A549 (cell line): ENCODE measurements around the gene PLAC1. TPM values are rescaled to one million over a fixed set of nuclear protein-coding genes. Genes with fewer than 3 reads are reported as not detected.

Experiments used
- ATAC-seq, 2 experiments: fragments of 200-7000 bp in 1 of 2; fragments of >200 bp in 1 of 2; cut with Nextera tagmentation in 1 of 2; cut with Tn5 transposase in 1 of 2; 3 replicates each; pipeline versions ENCODE4 v1.8.0 to v1.9.1; 2018 to 2020; ENCODE audit warnings: mild to moderate bottlenecking in 1 of 2, moderate library complexity in 1 of 2
- CTCF ChIA-PET: fragments of 300-600 bp; sonication (Branson Sonifier 250); formaldehyde crosslinking; extraction: SDS; loops from one replicate; lab custom pipeline; 2021; ENCODE audit warnings: antibody characterized with exemption, inconsistent platforms; lab: Yijun Ruan, JAX
- POLR2A ChIA-PET: fragments of 350-600 bp; formaldehyde crosslinking; extraction: SDS; loops from one replicate; lab custom pipeline; 2021; ENCODE audit warnings: antibody characterized with exemption, inconsistent platforms; lab: Yijun Ruan, JAX
- DNase-seq, 2 experiments: peaks; one replicate each; pipeline versions ENCODE4 v3.0.0 to v3.0.0-alpha.2; 2011 to 2016; ENCODE audit warnings: low read depth in 1 of 2, low spot score in 1 of 2
- FAIRE-seq: peaks from 2 replicates; lab custom pipeline; 2011; peaks lifted over from hg19 to GRCh38; lab: Jason Lieb, UNC
- H3K27ac ChIP-seq, 2 experiments: fragments of >200 bp; sonication (Bioruptor Twin); formaldehyde crosslinking; 3 replicates each; pipeline ENCODE4 v1.5.1; 2016 to 2017
- H3K4me1 ChIP-seq: fragments of >200 bp; sonication (Bioruptor Twin); formaldehyde crosslinking; 3 replicates; pipeline ENCODE4 v1.6.1; 2016
- H3K4me2 ChIP-seq: fragments of >200 bp; sonication (Bioruptor Twin); formaldehyde crosslinking; 3 replicates; pipeline ENCODE4 v1.6.1; 2016
- H3K4me3 ChIP-seq: fragments of >200 bp; sonication (Bioruptor Twin); formaldehyde crosslinking; 3 replicates; pipeline ENCODE4 v1.5.1; 2016
- H3K9me3 ChIP-seq: fragments of >200 bp; sonication (Bioruptor Twin); formaldehyde crosslinking; 3 replicates; pipeline ENCODE4 v1.6.1; 2016
- CBX8 ChIP-seq: fragments of 200-600 bp; sonication (generic); IDR thresholded peaks from 2 replicates; pipeline ENCODE4 v1.6.1; 2016
- EHMT2 ChIP-seq: fragments of 200-600 bp; sonication (generic); IDR thresholded peaks from 2 replicates; pipeline ENCODE4 v1.6.1; 2016; ENCODE audit warnings: antibody characterized with exemption, low read depth, mild to moderate bottlenecking, moderate library complexity
- ESRRA ChIP-seq: fragments of 150-350 bp; IDR thresholded peaks from 2 replicates; pipeline ENCODE4 v1.6.1; 2014; ENCODE audit warnings: mild to moderate bottlenecking, low read length, borderline replicate concordance
- FOSB ChIP-seq: fragments of 250-450 bp; sonication (Bioruptor Pico); IDR thresholded peaks from 2 replicates; pipeline ENCODE4 v1.5.0; 2020; ENCODE audit warnings: mild to moderate bottlenecking, moderate library complexity
- GATA3 ChIP-seq: IDR thresholded peaks from 2 replicates; pipeline ENCODE4 v1.6.1; 2012; ENCODE audit warnings: borderline replicate concordance
- HOXB5 ChIP-seq: fragments of 250-450 bp; sonication (Bioruptor Pico); IDR thresholded peaks from 2 replicates; pipeline ENCODE4 v1.5.0; 2020; ENCODE audit warnings: mild to moderate bottlenecking, moderate library complexity
- JUN ChIP-seq, 2 experiments: fragments of >200 bp; sonication (Bioruptor Twin); formaldehyde crosslinking; IDR thresholded peaks; 2 replicates in 1 of 2; 3 replicates in 1 of 2; pipeline ENCODE4 v1.6.1; 2016 to 2017
- JUNB ChIP-seq: fragments of >200 bp; sonication (Bioruptor Twin); formaldehyde crosslinking; IDR thresholded peaks from 2 replicates; pipeline ENCODE4 v1.6.1; 2016
- MAFK ChIP-seq: fragments of 450-650 bp; IDR thresholded peaks from 2 replicates; pipeline ENCODE4 v1.6.1; 2014; ENCODE audit not compliant: partially characterized antibody
- MYC ChIP-seq: IDR thresholded peaks from 2 replicates; pipeline ENCODE4 v1.6.1; 2012; ENCODE audit warnings: mild to moderate bottlenecking, inconsistent platforms, low read length, improper control_type of control experiment, borderline replicate concordance
- NPAS2 ChIP-seq: fragments of 250-450 bp; sonication (Bioruptor Pico); IDR thresholded peaks from 2 replicates; pipeline ENCODE4 v1.8.0; 2022; ENCODE audit warnings: mild to moderate bottlenecking, moderate library complexity, borderline replicate concordance
- NR3C1 ChIP-seq: fragments of >200 bp; sonication (Bioruptor Twin); formaldehyde crosslinking; IDR thresholded peaks from 3 replicates; pipeline ENCODE4 v1.6.1; 2017
- POLR2AphosphoS2 ChIP-seq: conservative IDR thresholded peaks from 2 replicates; pipeline ENCODE4 v1.6.1; 2012; ENCODE audit warnings: low read length, improper control_type of control experiment, inconsistent platforms
- RARB ChIP-seq: fragments of 250-450 bp; sonication (Bioruptor Pico); IDR thresholded peaks from 2 replicates; pipeline ENCODE4 v1.8.0; 2021; ENCODE audit warnings: mild to moderate bottlenecking, moderate library complexity
- SREBF2 ChIP-seq: fragments of 450-650 bp; IDR thresholded peaks from 2 replicates; pipeline ENCODE4 v1.6.1; 2014; ENCODE audit warnings: mild to moderate bottlenecking, moderate library complexity
- TFCP2L1 ChIP-seq: fragments of 250-450 bp; sonication (Bioruptor Pico); IDR thresholded peaks from 2 replicates; pipeline ENCODE4 v1.5.0; 2021; ENCODE audit warnings: mild to moderate bottlenecking
- WGBS: methylation state at CpG from one replicate; pipeline ENCODE4 v1.1.6; 2017; ENCODE audit errors: missing lambda C conversion rate; 5-methylcytosine and 5-hydroxymethylcytosine counted together
- polyA plus RNA-seq, 4 experiments: library from polyadenylated mRNA; depleted of rRNA in 3 of 4; stranded (reverse); fragments of >200 nt; fragmentation: RNase III in 1 of 4; extraction: RNeasy Plus Mini Kit Qiagen cat#74134 plus additional on column Dnase treatment in 1 of 4; gene quantifications; 2 replicates in 3 of 4; 3 replicates in 1 of 4; pipeline ENCODE4 v1.2.3, GENCODE V29; 2011 to 2017
- TF ChIP-seq, protein P1 (sequence below): fragments of >200 bp; sonication (Bioruptor Twin); formaldehyde crosslinking; IDR thresholded peaks from 3 replicates; pipeline ENCODE4 v1.6.1; 2016
- TF ChIP-seq, protein P2 (sequence below): IDR thresholded peaks from 2 replicates; pipeline ENCODE4 v1.6.1; 2012
- TF ChIP-seq, protein P3 (sequence below): fragments of 250-450 bp; sonication (Bioruptor Pico); IDR thresholded peaks from 2 replicates; pipeline ENCODE4 v1.5.0; 2021; ENCODE audit warnings: mild to moderate bottlenecking, moderate library complexity, borderline replicate concordance
- TF ChIP-seq, protein P4 (sequence below): fragments of 150-350 bp; IDR thresholded peaks from 2 replicates; pipeline ENCODE4 v1.6.1; 2014; ENCODE audit warnings: low read depth, mild to moderate bottlenecking, low read length

Gene PLAC1
- polyA plus RNA-seq, 2 of the 4 experiments (the other 2 are of a cell fraction): 0.79 to 2.6 TPM

DNA sequence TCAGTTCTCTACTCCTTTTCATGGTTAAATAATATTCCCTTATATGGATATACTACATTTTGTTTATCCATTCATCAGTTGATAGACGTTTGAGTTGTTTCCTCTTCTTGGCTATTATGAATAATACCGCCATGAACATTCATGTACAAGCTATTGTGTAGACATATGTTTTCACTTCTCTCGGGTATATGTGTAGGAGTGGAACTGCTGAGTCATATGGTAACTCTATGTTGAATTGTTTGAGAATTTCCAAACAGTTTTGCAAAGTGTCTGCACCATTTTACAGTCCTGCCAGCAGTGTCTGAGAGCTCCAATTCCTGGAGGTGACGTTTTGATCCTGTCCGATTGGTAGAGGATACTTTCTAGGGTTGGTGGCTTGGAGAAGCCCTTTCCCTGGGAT lies 23.6 kb downstream of the PLAC1 start:
- FAIRE-seq (peak; percentile 88), DNase-seq (no peak), ATAC-seq (no peak)
- POLR2A ChIA-PET: no interaction called here
- H3K27ac ChIP-seq: 0 out of 6 replicates have a peak overlapping the region, but pooled peaks of 1 of the 2 experiments have one; percentile 13
- peaks cover 3% of the 10 kb centered on the region; the same call in 1 of the 3 replicates for H3K4me1 ChIP-seq
- peak; percentile 23 for TF ChIP-seq MAFK
- no peak for TF ChIP-seq RARB (CRISPR knock-in tag)
- no peak for TF ChIP-seq GATA3
- no peak for TF ChIP-seq FOSB (CRISPR knock-in tag)
- CTCF ChIA-PET: no interaction called here
- H3K4me3 ChIP-seq: no peak overlapping the region
- WGBS: 79% methylated on average over 5 of the region's 5 CpGs
- no peaks in the 10 kb centered on the region for H3K9me3 ChIP-seq
- H3K4me2 ChIP-seq: no peak overlapping the region

DNA sequence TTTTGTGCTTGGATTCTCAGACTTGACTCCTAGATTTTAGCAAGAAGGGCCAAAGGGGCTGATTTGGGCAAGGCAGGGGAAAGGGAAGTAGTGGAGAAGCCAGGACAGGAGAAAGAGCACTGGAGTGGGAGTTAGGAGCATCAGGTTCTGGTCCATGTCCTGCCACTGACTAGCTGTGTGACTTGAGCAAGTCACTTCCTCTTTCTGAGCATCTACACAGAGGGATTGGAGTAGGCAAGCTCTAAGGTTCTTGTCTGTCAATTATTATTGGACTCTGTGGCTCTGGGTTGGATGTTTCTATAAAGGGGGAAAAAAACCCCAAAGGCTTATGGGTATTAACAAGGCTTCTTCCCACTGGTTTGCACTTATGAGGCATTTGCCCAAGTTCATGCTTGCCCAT lies 24.4 kb downstream of the PLAC1 start:
- peak; percentile 51 for FAIRE-seq
- Histone ChIP-seq H3K27ac (0 out of 6 replicates have a peak overlapping the region, but pooled peaks of 1 of the 2 experiments have one; percentile 30), H3K4me2 (no peak overlapping the region), H3K4me3 (no peak overlapping the region), H3K4me1 (peaks cover 3% of the 10 kb centered on the region; the same call in 1 of the 3 replicates), H3K9me3 (no peaks in the 10 kb centered on the region)
- DNase-seq: no peak
- ChIA-PET POLR2A (no interaction called here), CTCF (no interaction called here)
- ATAC-seq: no peak
- no peak for TF ChIP-seq CBX8
- TF ChIP-seq EHMT2: no peak
- no peak for TF ChIP-seq SREBF2
- TF ChIP-seq POLR2AphosphoS2: no peak
- TF ChIP-seq JUN (IDR thresholded peaks at IDR 0.05): no peak
- TF ChIP-seq ESRRA: no peak
- no peak for TF ChIP-seq NR3C1
- TF ChIP-seq, protein P1, sequence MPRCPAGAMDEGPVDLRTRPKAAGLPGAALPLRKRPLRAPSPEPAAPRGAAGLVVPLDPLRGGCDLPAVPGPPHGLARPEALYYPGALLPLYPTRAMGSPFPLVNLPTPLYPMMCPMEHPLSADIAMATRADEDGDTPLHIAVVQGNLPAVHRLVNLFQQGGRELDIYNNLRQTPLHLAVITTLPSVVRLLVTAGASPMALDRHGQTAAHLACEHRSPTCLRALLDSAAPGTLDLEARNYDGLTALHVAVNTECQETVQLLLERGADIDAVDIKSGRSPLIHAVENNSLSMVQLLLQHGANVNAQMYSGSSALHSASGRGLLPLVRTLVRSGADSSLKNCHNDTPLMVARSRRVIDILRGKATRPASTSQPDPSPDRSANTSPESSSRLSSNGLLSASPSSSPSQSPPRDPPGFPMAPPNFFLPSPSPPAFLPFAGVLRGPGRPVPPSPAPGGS: no peak
- no peak for TF ChIP-seq HOXB5 (CRISPR knock-in tag)
- TF ChIP-seq, all 56 proteins: peak for 0

DNA sequence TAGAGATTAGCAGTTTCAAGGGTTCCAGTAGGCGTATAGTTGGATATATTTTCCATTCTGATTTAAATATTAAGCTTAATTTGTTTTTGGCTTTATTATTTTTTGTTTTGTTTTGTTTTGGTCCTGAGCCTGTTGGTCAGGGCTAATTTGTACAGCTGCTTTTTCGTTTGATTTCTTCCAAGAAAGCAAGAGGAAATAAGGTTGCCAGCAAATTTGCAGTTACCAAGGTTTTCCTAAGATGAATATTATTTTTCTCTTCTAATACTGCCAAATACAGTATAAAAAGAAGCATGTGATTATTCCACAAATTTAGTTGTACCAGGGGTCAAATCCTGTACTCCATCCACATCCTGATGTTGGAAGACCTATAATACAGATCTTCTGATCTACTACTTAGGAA lies 24.9 kb downstream of the PLAC1 start:
- no peak overlapping the region for H3K27ac ChIP-seq
- TF ChIP-seq, protein P2, sequence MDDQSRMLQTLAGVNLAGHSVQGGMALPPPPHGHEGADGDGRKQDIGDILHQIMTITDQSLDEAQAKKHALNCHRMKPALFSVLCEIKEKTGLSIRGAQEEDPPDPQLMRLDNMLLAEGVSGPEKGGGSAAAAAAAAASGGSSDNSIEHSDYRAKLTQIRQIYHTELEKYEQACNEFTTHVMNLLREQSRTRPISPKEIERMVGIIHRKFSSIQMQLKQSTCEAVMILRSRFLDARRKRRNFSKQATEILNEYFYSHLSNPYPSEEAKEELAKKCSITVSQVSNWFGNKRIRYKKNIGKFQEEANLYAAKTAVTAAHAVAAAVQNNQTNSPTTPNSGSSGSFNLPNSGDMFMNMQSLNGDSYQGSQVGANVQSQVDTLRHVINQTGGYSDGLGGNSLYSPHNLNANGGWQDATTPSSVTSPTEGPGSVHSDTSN: no peak
- TF ChIP-seq TFCP2L1 (CRISPR knock-in tag) (no peak), NPAS2 (CRISPR knock-in tag) (no peak), EHMT2 (no peak), MYC (no peak), NR3C1 (no peak), JUNB (no peak), JUN (IDR thresholded peaks at IDR 0.05) (no peak)
- TF ChIP-seq, protein P3, sequence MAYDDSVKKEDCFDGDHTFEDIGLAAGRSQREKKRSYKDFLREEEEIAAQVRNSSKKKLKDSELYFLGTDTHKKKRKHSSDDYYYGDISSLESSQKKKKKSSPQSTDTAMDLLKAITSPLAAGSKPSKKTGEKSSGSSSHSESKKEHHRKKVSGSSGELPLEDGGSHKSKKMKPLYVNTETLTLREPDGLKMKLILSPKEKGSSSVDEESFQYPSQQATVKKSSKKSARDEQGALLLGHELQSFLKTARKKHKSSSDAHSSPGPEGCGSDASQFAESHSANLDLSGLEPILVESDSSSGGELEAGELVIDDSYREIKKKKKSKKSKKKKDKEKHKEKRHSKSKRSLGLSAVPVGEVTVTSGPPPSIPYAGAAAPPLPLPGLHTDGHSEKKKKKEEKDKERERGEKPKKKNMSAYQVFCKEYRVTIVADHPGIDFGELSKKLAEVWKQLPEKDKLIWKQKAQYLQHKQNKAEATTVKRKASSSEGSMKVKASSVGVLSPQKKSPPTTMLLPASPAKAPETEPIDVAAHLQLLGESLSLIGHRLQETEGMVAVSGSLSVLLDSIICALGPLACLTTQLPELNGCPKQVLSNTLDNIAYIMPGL (CRISPR knock-in tag): no peak
- TF ChIP-seq, protein P4, sequence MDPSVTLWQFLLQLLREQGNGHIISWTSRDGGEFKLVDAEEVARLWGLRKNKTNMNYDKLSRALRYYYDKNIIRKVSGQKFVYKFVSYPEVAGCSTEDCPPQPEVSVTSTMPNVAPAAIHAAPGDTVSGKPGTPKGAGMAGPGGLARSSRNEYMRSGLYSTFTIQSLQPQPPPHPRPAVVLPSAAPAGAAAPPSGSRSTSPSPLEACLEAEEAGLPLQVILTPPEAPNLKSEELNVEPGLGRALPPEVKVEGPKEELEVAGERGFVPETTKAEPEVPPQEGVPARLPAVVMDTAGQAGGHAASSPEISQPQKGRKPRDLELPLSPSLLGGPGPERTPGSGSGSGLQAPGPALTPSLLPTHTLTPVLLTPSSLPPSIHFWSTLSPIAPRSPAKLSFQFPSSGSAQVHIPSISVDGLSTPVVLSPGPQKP: no peak
- WGBS: 63% methylated on average over 2 of the region's 2 CpGs
- no peak for DNase-seq
- no peaks in the 10 kb centered on the region for H3K9me3 ChIP-seq
- ChIA-PET CTCF (no interaction called here), POLR2A (no interaction called here)
- no peak for FAIRE-seq
- H3K4me3 ChIP-seq: no peak overlapping the region
- H3K4me2 ChIP-seq: no peak overlapping the region
- H3K4me1 ChIP-seq: peaks cover 2% of the 10 kb centered on the region; the same call in 1 of the 3 replicates
- ATAC-seq: no peak
